Mesenchymal stem cell (in vitro differentiated cells and primary cell): ENCODE measurements around the gene TAOK1.

Experiments
- DNase-seq: peaks from one replicate; pipeline ENCODE4 v3.0.0-alpha.2; 2013
- H2AFZ ChIP-seq: one replicate; pipeline ENCODE4 v1.6.1; 2013; ENCODE audit warnings: low read depth, mild to moderate bottlenecking, control low read depth, inconsistent platforms, low read length, moderate library complexity
- H2AK5ac ChIP-seq: 2 replicates; pipeline ENCODE4 v1.6.1; 2013; ENCODE audit warnings: low read length, moderate library complexity, mild to moderate bottlenecking, inconsistent platforms; ENCODE audit not compliant: severe bottlenecking
- H2BK120ac ChIP-seq: one replicate; pipeline ENCODE4 v1.6.1; 2013; ENCODE audit warnings: low read depth, mild to moderate bottlenecking, inconsistent platforms, low read length, moderate library complexity
- H2BK12ac ChIP-seq, 2 experiments: one replicate each; pipeline ENCODE4 v1.6.1; 2013; ENCODE audit warnings: inconsistent platforms in 2 of 2, low read length in 2 of 2, mild to moderate bottlenecking in 2 of 2, moderate library complexity in 2 of 2, control low read depth in 1 of 2
- H2BK15ac ChIP-seq: one replicate; pipeline ENCODE4 v1.6.1; 2013; ENCODE audit warnings: mild to moderate bottlenecking, low read depth, inconsistent platforms; ENCODE audit not compliant: poor library complexity, severe bottlenecking
- H2BK5ac ChIP-seq: 2 replicates; pipeline ENCODE4 v1.6.1; 2013; ENCODE audit warnings: low read depth, mild to moderate bottlenecking, low read length, control low read depth, inconsistent platforms; ENCODE audit not compliant: poor library complexity, severe bottlenecking
- H3K14ac ChIP-seq, 2 experiments: one replicate each; pipeline ENCODE4 v1.6.1; 2013; ENCODE audit warnings: inconsistent platforms in 2 of 2, low read length in 2 of 2, control low read depth in 1 of 2, mild to moderate bottlenecking in 1 of 2, moderate library complexity in 1 of 2
- H3K18ac ChIP-seq, 2 experiments: one replicate each; pipeline ENCODE4 v1.6.1; 2013; ENCODE audit warnings: inconsistent platforms in 2 of 2, low read length in 2 of 2, control low read depth in 1 of 2, low read depth in 1 of 2, mild to moderate bottlenecking in 1 of 2
- H3K23ac ChIP-seq, 2 experiments: one replicate each; pipeline ENCODE4 v1.6.1; 2013; ENCODE audit warnings: inconsistent platforms in 2 of 2, low read length in 2 of 2, mild to moderate bottlenecking in 2 of 2, moderate library complexity in 2 of 2, control low read depth in 1 of 2
- H3K27ac ChIP-seq: 2 replicates; pipeline ENCODE4 v1.5.1; 2013; ENCODE audit warnings: mild to moderate bottlenecking, moderate library complexity, low read length, control low read depth, inconsistent platforms; ENCODE audit not compliant: poor library complexity, severe bottlenecking
- H3K27me3 ChIP-seq, 2 experiments: 2 replicates each; pipeline versions ENCODE4 v1.6.1 to v1.7.0; 2013; ENCODE audit warnings: low read length in 2 of 2, mild to moderate bottlenecking in 2 of 2, moderate library complexity in 2 of 2, control low read depth in 1 of 2, inconsistent platforms in 1 of 2; ENCODE audit not compliant: control insufficient read depth in 1 of 2, insufficient read depth in 1 of 2
- H3K36me3 ChIP-seq, 2 experiments: 2 replicates each; pipeline versions ENCODE4 v1.6.1 to v1.7.0; 2013; ENCODE audit warnings: low read length in 2 of 2, control low read depth in 1 of 2, inconsistent platforms in 1 of 2, low read depth in 1 of 2, mild to moderate bottlenecking in 1 of 2; ENCODE audit not compliant: insufficient read depth in 2 of 2, control insufficient read depth in 1 of 2
- H3K4ac ChIP-seq, 2 experiments: one replicate each; pipeline ENCODE4 v1.6.1; 2013; ENCODE audit warnings: inconsistent platforms in 2 of 2, low read length in 2 of 2, mild to moderate bottlenecking in 2 of 2, moderate library complexity in 2 of 2, control low read depth in 1 of 2, low read depth in 1 of 2
- H3K4me1 ChIP-seq: 2 replicates; pipeline ENCODE4 v1.6.1; 2013; ENCODE audit warnings: low read depth, low read length, control low read depth; ENCODE audit not compliant: control insufficient read depth, insufficient read depth
- H3K4me2 ChIP-seq: 2 replicates; pipeline ENCODE4 v1.6.1; 2013; ENCODE audit warnings: low read length, mild to moderate bottlenecking, inconsistent platforms; ENCODE audit not compliant: poor library complexity, severe bottlenecking
- H3K4me3 ChIP-seq, 2 experiments: 2 replicates each; pipeline versions ENCODE4 v1.5.1 to v1.7.0; 2013; ENCODE audit warnings: low read length in 2 of 2, mild to moderate bottlenecking in 2 of 2, control low read depth in 1 of 2, low read depth in 1 of 2; ENCODE audit not compliant: insufficient read depth in 1 of 2
- H3K79me1 ChIP-seq: replicated peaks from 2 replicates; pipeline ENCODE4 v1.6.1; 2013; ENCODE audit warnings: mild to moderate bottlenecking, control low read depth, low read length, inconsistent platforms; ENCODE audit not compliant: poor library complexity, severe bottlenecking
- H3K9ac ChIP-seq: 2 replicates; pipeline ENCODE4 v1.7.0; 2013; ENCODE audit warnings: mild to moderate bottlenecking, low read length, moderate library complexity
- H3K9me3 ChIP-seq: 2 replicates; pipeline ENCODE4 v1.7.0; 2013; ENCODE audit warnings: mild to moderate bottlenecking, low read length; ENCODE audit not compliant: control insufficient read depth
- H4K8ac ChIP-seq: one replicate; pipeline ENCODE4 v1.6.1; 2013; ENCODE audit warnings: inconsistent platforms, mild to moderate bottlenecking, low read length, moderate library complexity
- H4K91ac ChIP-seq: one replicate; pipeline ENCODE4 v1.6.1; 2013; ENCODE audit warnings: mild to moderate bottlenecking, low read length, inconsistent platforms
- WGBS: methylation state at CpG from one replicate; pipeline ENCODE4 v1.1.7; 2013; ENCODE audit warnings: mixed read lengths; 5-methylcytosine and 5-hydroxymethylcytosine counted together

TAOK1 gene

GRCh38 chr17:29518359-29518758 is 128.2 kb downstream of the TAOK1 start:
- H3K79me1 ChIP-seq: peaks cover 16% of the 10 kb centered on the region
- H3K9ac ChIP-seq: no peak overlapping the region
- no peaks in the 10 kb centered on the region for H3K27me3 ChIP-seq
- no peak overlapping the region for H3K4ac ChIP-seq
- peaks cover 46 to 77% of the 10 kb centered on the region in 2 experiments for H3K36me3 ChIP-seq
- H3K4me2 ChIP-seq: no peak overlapping the region
- no peak for DNase-seq
- no peak overlapping the region for H2BK120ac ChIP-seq
- H3K4me1 ChIP-seq: peaks cover 3% of the 10 kb centered on the region
- H3K27ac ChIP-seq: no peak overlapping the region
- H3K4me3 ChIP-seq: no peak overlapping the region
- no peak overlapping the region for H3K23ac ChIP-seq
- WGBS: no CpG with 5 or more reads among the region's 1 CpG
- no peaks in the 10 kb centered on the region for H3K9me3 ChIP-seq
- no peak overlapping the region for H4K8ac ChIP-seq
- H2AFZ ChIP-seq: no peak overlapping the region
- H2BK12ac ChIP-seq: no peak overlapping the region
- H2BK15ac ChIP-seq: no peak overlapping the region
- H2BK5ac ChIP-seq: no peak overlapping the region
- H4K91ac ChIP-seq: no peak overlapping the region
- H2AK5ac ChIP-seq: no peak overlapping the region
- H3K14ac ChIP-seq: no peak overlapping the region
- H3K18ac ChIP-seq: no peak overlapping the region

- no peak overlapping the region for H3K9ac ChIP-seq
- H4K8ac ChIP-seq: no peak overlapping the region
- H2BK12ac ChIP-seq: no peak overlapping the region
- H3K27me3 ChIP-seq: no peaks in the 10 kb centered on the region
- no peak overlapping the region for H3K23ac ChIP-seq
- H3K4ac ChIP-seq: no peak overlapping the region
- H3K18ac ChIP-seq: no peak overlapping the region
- no peak overlapping the region for H3K4me2 ChIP-seq
- no peak overlapping the region for H2BK15ac ChIP-seq
- no peak overlapping the region for H2BK5ac ChIP-seq
- H3K4me3 ChIP-seq: no peak overlapping the region
- H3K14ac ChIP-seq: no peak overlapping the region
- DNase-seq: no peak
- peaks cover 37 to 80% of the 10 kb centered on the region in 2 experiments for H3K36me3 ChIP-seq
- WGBS: 93% methylated on average over 2 of the region's 3 CpGs
- no peaks in the 10 kb centered on the region for H3K4me1 ChIP-seq
- no peaks in the 10 kb centered on the region for H3K9me3 ChIP-seq
- H3K27ac ChIP-seq: no peak overlapping the region
- peaks cover 8% of the 10 kb centered on the region for H3K79me1 ChIP-seq
- no peak overlapping the region for H2AFZ ChIP-seq
- H2AK5ac ChIP-seq: no peak overlapping the region
- no peak overlapping the region for H4K91ac ChIP-seq
- no peak overlapping the region for H2BK120ac ChIP-seq
Measured at GRCh38 chr17:29524692-29525091, 134.5 kb downstream of the TAOK1 start.

- 97% methylated on average over 3 of the region's 3 CpGs for WGBS
- peaks cover 35 to 75% of the 10 kb centered on the region in 2 experiments for H3K36me3 ChIP-seq
Measured at GRCh38 chr17:29526322-29526721, 136.2 kb downstream of the TAOK1 start.

GRCh38 chr17:29533976-29534375 is 143.8 kb downstream of the TAOK1 start:
- Histone ChIP-seq H4K8ac (no peak overlapping the region), H3K4me1 (no peaks in the 10 kb centered on the region), H3K18ac (no peak overlapping the region), H3K9me3 (no peaks in the 10 kb centered on the region), H2BK120ac (no peak overlapping the region), H3K27me3 (no peaks in the 10 kb centered on the region), H3K4ac (no peak overlapping the region), H3K36me3 (peaks cover 36 to 58% of the 10 kb centered on the region in 2 experiments), H3K23ac (no peak overlapping the region), H3K27ac (no peak overlapping the region), H3K79me1 (peaks cover 16% of the 10 kb centered on the region), H2BK12ac (no peak overlapping the region), H3K4me2 (no peak overlapping the region), H2BK5ac (no peak overlapping the region), H3K4me3 (no peak overlapping the region), H2AFZ (no peak overlapping the region), H4K91ac (no peak overlapping the region), H3K9ac (no peak overlapping the region), H2BK15ac (no peak overlapping the region), H2AK5ac (no peak overlapping the region), H3K14ac (no peak overlapping the region)
- no peak for DNase-seq
- 94% methylated on average over 6 of the region's 8 CpGs for WGBS

More at GRCh38 chr17:29526322-29526721, 136.2 kb downstream of the TAOK1 start:
- no peaks in the 10 kb centered on the region for H3K27me3 ChIP-seq
- no peaks in the 10 kb centered on the region for H3K9me3 ChIP-seq
- H3K27ac ChIP-seq: no peak overlapping the region
- H2BK15ac ChIP-seq: no peak overlapping the region
- no peak overlapping the region for H4K8ac ChIP-seq
- H3K4me3 ChIP-seq: no peak overlapping the region
- H2BK120ac ChIP-seq: no peak overlapping the region
- no peak overlapping the region for H3K9ac ChIP-seq
- peaks cover 12% of the 10 kb centered on the region for H3K79me1 ChIP-seq
- H3K23ac ChIP-seq: no peak overlapping the region
- H2AK5ac ChIP-seq: no peak overlapping the region
- H3K14ac ChIP-seq: no peak overlapping the region
- H2BK12ac ChIP-seq: no peak overlapping the region
- no peak overlapping the region for H2BK5ac ChIP-seq
- H3K4me2 ChIP-seq: no peak overlapping the region
- no peak overlapping the region for H2AFZ ChIP-seq
- no peak overlapping the region for H3K18ac ChIP-seq
- H3K4me1 ChIP-seq: no peaks in the 10 kb centered on the region
- no peak overlapping the region for H3K4ac ChIP-seq
- DNase-seq: peak; percentile 24
- no peak overlapping the region for H4K91ac ChIP-seq
